GM21529 (cell line): ENCODE measurements around the gene HDAC11.

Experiments used
- ATAC-seq: cut with Tn5 transposase; IDR thresholded peaks from one replicate; pipeline ENCODE4 v1.9.1; 2021; ENCODE audit not compliant: unreplicated experiment

The HDAC11 gene

DNA sequence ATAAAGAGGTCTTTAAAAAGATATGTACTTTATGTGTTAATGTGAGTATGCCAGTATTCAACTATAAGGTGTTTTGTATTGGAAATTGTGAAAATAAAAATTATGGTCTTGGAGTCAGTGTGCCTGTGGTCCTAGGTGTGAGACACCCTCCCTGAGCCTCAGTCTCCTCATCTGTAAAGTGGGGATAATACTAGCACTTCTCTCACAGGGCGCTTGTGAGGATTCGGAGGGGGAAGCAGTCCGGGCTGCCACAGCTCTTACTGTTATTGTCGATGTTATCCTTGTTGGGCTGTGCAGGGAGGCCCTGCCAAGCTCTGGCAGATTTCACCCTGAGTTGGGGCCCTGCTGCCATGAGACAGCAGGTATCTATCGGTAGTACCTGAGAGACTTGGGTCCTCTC, 42.1 kb downstream of the HDAC11 start:
- no peak for ATAC-seq

DNA sequence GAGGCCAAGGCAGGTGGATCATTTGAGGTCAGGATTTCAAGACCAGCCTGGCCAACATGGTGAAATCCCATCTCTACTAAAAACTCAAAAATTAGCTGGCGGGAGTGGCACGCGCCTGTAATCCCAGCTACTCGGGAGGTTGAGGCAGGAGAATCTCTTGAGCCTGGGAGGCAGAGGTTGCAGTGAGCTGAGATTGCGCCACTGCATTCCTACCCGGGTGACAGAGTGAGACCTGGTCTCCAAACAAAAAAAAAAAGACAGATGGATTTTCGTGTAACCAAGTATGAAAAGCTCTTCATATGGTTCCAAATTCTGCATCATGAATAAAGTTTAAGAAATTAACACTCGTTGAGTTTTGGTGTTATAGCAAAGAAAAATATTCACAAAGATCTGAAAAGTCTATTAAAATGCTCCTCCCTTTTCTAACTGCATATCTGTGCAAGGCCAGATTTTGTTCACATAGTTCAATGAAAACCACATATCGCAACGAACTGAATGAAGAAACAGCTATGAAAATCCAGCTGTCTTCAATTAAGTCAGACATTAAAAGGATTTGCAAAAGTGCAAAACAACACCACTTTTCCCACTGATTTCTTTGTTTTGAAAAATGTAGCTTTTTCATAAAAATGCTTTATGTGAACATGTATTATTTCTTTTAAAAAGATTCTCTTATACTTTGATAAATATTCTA, 45.0 kb downstream of the HDAC11 start:
- no peak for ATAC-seq

DNA sequence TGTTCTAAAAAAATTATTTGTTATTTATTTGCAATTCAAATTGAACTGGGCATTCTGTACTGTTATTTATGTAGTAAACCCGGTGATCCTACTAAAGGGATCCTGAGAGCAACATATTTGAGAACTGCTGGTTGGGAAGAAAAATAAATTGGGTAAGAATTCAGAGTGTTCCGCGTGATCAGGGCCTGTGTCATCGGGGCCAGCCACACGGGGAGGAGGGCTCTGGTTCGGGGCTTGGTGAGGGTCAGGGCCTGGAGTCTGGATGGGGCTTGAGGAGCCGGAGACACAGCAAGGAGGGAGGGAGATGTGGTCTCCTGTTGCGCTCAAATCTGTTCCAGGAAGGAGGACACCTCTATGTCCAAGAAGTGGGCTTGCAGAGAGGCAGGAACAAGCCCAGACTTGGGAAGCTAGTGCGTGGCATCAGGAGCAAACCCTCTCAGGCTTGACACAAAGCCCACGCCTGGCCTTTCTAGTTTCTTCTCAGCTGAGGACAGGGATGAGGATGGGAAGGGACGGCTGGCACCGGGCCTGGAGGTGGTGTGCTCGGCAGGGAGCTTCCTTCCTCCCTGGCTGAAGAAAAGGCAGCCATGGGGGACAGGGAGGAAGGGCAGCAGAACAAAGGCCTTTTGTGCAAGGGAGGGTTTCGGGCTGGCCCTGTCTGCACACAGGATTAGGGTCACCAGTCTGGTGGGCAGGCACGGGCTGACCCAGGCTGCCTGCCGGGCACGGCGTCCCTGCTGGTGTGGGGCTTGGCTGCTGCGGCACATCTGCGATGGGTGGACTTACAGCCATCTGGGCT, 45.9 kb downstream of the HDAC11 start:
- no peak for ATAC-seq

DNA sequence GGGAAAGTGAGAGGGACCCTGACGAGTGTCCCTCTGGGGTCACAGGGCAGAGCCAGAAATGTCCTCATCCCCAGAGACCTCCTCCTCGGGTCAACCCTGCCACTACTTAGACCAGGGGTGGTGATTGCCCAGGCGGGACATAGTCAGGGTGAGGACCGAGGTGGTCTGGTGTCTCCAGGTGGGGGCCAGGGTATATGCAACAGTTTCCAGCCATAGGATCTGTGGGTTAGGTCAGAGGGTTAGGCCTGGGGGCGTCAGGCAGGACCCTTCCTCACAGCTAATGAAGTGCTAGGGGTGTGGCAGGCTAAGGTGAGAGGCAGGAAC, 46.5 kb downstream of the HDAC11 start:
- ATAC-seq, result no peak

DNA sequence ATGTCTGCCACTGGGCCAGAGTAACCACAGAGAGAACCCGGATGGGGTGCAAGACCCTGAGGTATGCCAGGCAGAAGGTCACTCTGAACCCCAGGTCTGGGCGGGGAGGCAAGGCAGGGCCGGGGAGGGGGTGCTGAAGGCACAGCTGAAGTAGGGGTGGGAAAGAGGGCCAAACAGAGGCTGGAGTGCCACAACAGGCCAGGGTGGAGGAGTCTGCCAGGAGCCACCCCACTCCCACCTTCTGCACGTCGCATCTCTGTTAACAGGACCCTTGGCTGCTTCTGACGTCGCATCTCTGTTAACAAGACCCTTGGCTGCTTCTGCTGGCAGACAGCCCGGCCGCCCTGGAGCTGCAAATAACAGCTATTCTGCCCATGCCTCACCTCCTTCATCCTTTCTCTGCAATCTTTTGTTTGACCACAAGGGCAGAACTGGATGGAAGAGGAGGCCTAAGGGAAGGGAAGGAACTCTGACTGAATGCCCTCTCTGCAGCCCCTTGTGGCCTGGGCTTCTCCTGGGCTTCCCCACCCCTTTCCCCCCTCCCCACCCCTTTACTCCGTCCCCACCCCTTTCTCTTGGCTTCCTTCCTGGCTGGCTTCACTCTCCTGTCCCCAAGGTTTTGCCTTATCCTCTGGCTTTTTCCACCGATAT, 48.2 kb downstream of the HDAC11 start:
- ATAC-seq, result no peak

DNA sequence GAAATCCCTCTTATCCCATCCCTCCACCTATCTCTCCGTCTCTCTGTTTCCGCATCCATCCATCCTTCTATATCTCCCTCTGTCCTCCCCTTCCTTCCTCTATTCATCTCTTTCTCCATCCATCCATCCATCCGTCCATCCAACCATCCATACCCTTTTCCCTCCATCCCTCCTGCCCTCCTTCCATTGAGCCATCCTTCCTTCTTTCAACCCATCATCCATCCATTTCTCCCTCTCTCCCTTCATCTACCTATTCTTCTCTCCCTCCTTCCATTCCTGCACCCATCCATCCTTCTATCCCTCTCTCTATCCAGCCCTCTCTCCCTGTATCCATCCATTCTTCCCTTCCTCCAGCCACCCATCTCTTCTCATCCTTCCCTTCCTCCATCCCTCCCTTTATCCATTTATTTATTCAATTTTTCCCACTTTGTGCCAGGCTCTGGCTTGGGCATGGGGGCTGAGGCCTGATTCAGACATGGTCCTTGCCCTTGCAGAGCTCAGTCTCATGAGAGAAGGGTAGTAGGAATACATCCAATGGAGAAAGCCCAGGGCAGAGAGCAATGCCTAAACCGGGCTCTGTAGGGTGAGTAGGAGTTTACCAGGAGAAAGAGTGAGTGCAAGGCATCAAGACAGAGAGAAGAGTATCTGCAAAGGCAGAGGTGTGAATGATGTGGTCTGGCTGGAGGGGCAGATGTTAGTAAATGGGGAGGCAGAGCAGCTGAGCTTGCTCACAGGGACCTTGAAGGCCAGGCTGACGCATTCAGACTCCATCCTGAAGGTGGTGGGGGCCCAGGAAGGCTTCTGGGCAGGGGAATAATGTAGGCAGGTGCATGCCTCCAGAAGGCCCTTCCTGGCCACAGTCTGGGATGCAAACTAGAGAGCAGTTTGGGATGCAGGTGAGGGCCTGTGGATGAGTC, 49.3 kb downstream of the HDAC11 start:
- no peak for ATAC-seq

DNA sequence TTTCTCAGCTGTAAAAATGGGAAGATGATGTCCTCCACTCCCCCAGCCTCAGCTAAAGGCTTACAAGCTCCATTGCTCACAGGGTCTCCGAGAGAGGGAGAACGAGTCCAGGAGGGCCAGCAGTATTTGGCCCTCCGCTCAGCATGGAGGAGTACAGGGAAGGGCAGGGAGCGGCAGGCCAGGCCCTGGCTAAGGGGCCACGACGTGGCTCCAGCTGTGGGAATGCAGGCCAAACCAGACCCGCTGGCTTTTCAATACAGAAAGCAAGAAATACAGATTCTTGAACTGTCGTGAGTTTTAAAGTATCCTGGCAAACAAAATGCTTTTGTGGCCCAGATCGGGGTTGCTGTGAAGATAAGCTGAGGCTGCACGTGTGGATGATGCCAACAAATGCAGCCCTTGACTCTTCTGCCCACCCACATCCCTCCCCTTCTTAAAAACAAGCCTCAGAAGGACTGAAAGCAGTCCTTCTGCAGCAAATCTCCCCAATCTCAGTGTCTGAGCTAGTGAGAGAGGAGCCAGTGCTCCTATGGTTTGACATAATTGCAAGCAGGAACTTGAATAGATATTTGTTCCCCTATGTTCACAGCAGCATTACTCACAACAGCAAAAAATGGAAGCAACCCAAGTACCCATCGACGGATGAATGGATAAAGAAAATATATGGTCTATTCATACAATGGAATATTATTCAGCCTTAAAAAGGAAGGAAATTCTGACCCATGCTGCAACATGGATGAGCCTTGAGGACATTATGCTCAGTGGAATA, 50.3 kb downstream of the HDAC11 start:
- no peak for ATAC-seq

DNA sequence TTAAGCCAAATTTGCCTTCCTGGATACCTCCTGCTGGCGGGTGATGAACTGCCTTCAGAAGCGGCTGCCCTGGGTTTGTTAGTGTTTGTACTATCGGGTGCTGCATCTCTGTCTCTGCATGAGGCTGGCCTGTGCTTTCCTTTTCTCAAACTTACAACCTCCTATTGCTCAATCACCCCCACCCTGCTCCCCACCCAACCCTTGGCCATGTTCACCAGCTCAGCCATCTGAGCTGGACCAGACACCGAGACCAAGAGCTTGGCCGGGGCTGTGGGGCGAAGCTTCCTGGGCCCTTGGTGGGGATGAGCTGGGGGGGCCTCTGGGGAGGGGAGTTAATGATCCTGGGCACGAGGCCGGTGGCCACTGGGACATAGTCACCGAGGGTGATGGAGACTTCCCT, 52.0 kb downstream of the HDAC11 start:
- ATAC-seq, result no peak

DNA sequence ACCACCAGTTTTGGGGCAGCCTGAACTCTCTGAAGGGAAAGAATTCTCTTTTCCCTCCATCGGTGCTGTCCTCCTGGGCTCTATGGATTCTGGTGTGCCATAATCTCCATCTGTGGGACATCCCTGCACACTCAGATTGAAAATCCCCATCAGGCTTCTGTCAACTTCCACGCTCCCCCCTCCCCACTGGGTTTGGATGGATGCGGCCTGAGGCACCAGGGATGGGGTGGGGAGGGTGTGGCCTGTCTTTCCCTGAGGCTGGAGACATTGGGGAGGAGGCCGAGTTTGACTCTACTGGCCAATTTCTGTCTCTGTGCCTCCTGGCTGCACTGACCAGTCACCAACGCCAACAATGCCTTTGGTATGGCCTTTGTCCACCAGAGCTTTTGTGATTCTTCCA, 52.5 kb downstream of the HDAC11 start:
- no peak for ATAC-seq

DNA sequence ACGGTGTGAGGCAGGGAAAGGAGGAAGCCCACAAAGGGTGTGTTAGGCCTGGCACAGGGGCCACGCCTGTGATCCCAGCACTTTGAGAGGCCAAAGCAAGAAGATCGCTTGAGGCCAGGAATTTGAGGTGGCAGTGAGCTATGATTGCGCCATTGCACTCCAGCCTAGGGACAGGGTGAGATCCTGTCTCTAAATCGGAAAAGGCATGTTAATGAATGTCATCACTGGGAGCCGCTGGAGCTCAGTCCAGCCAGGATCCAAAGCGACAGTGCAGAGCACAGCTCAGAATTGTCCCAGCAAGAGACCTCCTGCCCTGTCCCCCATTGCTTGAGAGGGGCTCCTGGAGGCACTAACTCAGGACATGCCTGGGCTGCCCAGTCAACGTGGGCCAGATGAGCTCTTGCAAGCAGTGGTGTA, 53.8 kb downstream of the HDAC11 start:
- ATAC-seq, result no peak

DNA sequence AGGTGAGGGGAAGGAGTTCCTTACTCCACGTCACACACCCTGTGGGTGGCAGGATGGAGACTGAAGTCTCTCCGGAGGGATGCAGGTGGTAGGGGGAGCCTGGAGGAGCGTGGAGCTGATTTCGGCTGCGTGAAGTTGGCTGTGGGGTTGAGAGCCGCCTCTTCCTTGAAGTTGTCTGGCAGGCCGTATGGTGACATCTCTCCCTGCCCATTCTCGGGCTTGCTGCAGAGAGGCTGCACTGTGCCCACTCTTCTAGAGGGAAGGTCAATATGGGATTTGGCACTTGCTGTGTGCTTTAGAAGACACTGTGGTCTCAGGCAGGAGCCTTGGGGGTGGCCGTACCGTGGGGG, 55.4 kb downstream of the HDAC11 start:
- ATAC-seq, result no peak

DNA sequence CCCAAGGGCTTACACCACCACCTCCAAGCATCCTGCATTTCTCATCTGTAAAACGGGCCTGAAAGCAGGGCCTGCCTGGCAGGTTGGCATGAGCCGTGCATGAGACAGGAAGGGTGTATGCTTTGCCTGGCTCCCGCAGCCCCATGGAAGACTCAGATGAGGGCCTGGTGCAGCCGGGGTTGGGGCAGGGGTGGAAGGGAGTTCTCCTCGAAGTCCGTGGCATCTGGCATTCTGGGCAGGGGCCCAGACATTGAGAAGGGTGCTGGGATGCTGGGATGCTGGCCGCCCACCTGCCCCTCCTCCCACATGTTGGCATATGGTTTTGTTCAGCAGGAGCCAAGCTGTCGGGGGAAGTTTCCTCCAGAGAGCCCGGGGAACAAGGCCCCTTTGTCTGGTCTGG, 55.8 kb downstream of the HDAC11 start:
- ATAC-seq, result no peak

DNA sequence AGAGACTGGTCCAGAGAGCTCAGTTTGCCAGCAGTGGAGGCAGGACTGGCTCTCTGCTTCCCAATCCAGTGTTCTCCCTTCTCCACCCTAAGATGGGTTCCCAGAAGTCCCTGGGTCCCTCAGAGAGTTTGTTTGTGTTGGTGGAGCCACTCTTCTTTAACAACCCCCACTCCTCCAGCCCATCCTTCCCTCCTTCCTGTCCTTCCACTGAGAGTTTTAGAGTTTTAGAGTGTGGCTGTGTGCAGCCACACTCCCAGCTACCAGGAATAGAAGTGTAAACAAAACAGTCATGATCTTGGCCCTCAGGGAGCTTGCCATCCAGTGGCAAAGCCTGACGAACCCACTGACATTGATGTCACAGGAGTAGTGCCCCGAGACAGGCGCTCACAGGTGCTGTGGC, 56.3 kb downstream of the HDAC11 start:
- no peak for ATAC-seq

DNA sequence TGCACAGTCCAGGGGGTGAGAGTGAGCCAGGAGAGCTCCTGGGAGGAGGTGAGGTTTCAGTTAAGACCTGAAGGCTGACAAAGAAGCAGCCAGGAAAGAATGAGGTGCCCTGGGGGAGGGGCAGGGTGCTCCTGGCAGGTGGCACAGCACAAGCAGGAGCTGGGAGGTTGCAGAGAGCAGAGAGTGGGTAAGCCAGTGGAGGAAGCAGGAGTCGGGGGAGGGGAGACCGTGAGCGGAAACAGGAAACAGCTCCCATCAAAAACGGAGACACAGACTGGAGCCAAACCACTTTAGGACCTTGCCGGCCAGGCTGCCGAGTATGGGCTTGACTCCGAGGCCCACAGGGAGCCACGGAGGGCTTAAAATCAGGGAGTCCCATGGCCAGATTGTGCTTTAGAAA, 56.7 kb downstream of the HDAC11 start:
- no peak for ATAC-seq

DNA sequence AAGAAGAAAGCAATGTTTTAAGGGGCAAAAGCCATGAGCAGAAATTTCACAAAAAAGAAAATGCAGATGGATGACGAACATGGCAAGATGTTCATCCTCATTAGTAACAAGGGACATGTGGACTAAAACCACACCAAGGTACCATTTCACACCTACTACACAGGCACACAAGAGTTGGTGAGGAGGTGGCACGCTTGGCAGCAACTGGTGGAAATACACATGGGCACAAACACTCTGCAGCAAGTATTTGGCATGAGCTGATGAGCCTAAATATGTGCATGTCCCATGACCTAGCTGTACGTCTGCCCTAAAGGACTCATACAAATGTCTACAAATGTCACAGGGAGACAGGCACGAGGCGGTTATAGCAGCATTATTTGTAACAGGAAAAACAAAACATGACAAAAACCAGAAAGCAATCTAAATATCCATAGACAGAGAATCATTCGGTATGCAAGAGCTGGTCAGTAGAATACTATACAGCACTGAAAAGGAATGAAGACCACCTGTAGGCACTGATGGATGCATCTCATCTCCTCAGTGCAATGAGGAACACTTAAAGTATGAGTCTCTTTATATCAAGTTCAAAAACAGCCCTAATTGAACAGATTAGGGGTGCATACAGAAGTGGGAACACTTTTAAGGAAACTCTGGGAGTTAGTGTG, 57.3 kb downstream of the HDAC11 start:
- no peak for ATAC-seq

DNA sequence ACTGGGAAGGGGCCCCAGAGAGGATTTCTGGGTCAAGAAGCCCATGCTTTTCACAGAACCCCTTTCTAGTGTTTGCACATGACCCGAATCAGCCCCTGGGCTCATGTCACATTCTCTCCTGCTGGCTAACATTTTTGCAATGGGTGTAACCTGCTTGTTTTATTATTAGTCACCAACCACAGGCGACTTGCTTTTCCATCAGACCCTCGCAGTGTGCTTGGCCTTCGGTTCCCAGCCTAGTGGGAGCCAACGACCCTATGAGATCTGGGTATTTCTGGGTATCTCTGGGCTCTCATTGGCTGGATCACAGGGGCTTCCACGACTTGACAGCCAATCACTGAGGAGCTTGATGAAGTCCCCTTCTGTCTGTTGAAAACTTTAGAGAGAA, 57.8 kb downstream of the HDAC11 start:
- ATAC-seq, result no peak

DNA sequence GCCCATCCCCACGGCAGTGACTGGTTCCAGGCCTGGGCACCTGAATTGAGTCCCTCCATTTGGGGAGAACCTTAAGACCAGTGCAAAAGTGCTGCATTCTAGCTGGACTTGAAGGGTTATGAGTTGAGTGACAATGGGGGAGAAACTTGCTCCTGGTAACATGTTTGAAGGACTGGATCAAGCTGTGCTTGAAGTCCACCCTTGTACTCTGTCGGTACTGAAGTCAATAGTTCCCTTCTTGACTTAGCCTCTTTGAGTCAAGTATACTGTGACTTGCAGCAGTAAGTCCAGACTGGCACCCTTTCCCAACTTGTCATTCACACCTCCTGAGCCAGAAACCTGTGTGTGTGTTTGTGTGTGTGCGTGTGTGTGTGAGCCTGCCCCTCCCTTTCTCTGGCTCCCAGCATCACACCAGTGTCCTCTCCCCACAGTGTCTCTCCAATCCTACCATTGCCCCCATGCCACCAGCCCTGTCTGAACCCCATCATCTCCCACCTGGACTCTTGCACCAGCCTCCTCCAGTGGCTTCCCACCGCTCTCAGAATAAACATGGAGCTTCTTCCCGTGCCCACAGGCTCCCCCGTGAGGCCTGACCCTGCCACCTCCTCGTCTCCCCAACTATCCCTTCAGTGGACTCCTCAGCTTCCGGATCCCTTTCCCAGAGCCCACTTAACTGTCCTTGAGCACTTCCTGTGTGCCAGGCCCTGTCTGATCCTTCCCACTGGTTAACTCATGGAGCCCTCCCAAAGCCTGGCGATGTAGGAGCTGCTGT, 58.6 kb downstream of the HDAC11 start:
- no peak for ATAC-seq

DNA sequence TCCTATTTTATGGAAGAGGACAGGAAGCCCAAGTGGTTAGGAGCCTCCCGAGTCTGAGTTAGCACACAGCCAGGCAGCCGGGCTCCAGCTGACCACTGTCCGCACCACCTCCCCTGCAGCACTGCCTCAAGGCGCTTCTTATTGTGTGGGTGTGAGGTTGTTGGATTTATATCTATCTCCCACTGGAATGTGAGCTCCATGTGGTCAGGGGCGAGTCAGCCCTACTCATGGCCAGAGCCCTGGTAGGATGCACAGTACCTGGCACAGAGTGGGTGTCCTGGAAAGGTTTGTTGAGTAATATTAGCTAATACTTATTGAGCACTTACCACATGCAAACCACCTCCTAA, 59.2 kb downstream of the HDAC11 start:
- ATAC-seq, result no peak

DNA sequence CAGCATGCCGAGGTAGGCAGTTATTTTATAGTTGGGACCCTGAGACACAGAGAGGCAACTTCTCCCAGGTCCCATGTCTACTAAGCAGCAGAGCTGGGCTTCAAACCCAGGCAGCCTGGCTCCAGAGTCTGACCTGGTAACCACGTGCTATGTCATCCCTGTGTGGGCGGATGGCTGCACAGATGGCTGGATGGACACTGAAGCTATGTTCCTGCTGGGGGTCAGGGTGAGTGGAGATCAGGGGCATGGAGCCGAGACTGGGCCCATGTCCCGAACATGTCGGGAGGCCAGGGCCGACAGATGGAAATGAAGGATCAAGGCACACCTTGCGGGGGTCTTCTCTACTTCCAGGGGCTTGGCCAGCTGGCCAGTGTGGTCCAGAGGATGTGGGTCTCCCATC, 59.6 kb downstream of the HDAC11 start:
- ATAC-seq, result no peak
